Measurements from ENCODE around the gene TCF20. TPM values are rescaled to one million over a fixed set of nuclear protein-coding genes. Genes with fewer than 3 reads are reported as not detected.

Gene TCF20
- polyA plus RNA-seq, 3 donors: 0.67 to 11.1 (median 0.99) TPM

GRCh38 chr22:42304324-42304790 lies 33.9 kb upstream of the TCF20 start:
- no peak overlapping the region for H3K27ac ChIP-seq (ENCODE audit: low read depth in 1 of 2, low read length in 2 of 2)
- peaks cover 29 to 36% of the 10 kb centered on the region in 2 donors for H3K4me1 ChIP-seq (ENCODE audit: control insufficient read depth in 1 of 2, insufficient read depth in 2 of 2, low read length in 2 of 2)
- Mint-ChIP-seq H3K4me1 (peaks cover 31% of the 10 kb centered on the region), H3K4me3 (no peak overlapping the region), H3K27ac (no peak overlapping the region), H3K36me3 (no peaks in the 10 kb centered on the region), H3K9me3 (peaks cover 0 to 2% (median 0%) of the 10 kb centered on the region in 7 donors), H3K27me3 (ENCODE audit: low read depth in 3 of 3) (peaks cover 6 to 25% (median 17%) of the 10 kb centered on the region in 3 donors)
- H2AFZ ChIP-seq (ENCODE audit: insufficient read depth, low read depth, low read length, poor library complexity, severe bottlenecking): no peak overlapping the region
- H4K20me1 ChIP-seq (ENCODE audit: insufficient read depth, low read length): no peaks in the 10 kb centered on the region
- no peak for DNase-seq
- TF ChIP-seq CTCF (IDR thresholded peaks at IDR 0.05): no peak
- 63% methylated on average over 5 of the region's 8 CpGs for WGBS (ENCODE audit: insufficient coverage)
- peaks cover 0 to 8% of the 10 kb centered on the region in 2 donors for H3K27me3 ChIP-seq (ENCODE audit: control insufficient read depth in 2 of 2, insufficient read depth in 2 of 2, low read length in 2 of 2)
- H3K79me2 ChIP-seq (ENCODE audit: insufficient read depth, low read length): no peaks in the 10 kb centered on the region
- no peak overlapping the region for H3K4me3 ChIP-seq (replicated peaks in 1 of 3; ENCODE audit: low read depth in 2 of 3, low read length in 3 of 3)
- no peaks in the 10 kb centered on the region for H3K9me3 ChIP-seq (replicated peaks in 1 of 2; ENCODE audit: control insufficient read depth in 1 of 2, insufficient read depth in 1 of 2, low read length in 2 of 2)
- H3K9ac ChIP-seq (ENCODE audit: insufficient read depth, low read length, poor library complexity, severe bottlenecking): no peak overlapping the region
- H3K4me2 ChIP-seq (replicated peaks; ENCODE audit: extremely low read depth, low read length, poor library complexity, severe bottlenecking): no peak overlapping the region
- intact Hi-C loops (cut with micrococcal nuclease): loop anchor here in 1 of 2 donors (5.0 kb wide), 1 partner anchor 63 kb away; no protein-coding TSS in a partner anchor
- H3K36me3 ChIP-seq (replicated peaks in 1 of 2; ENCODE audit: control insufficient read depth in 1 of 2, insufficient read depth in 2 of 2, low read length in 2 of 2): no peaks in the 10 kb centered on the region

GRCh38 chr22:42303396-42304323 lies 33.2 kb upstream of the TCF20 start:
- Histone ChIP-seq H3K9me3 (replicated peaks in 1 of 2; ENCODE audit: control insufficient read depth in 1 of 2, insufficient read depth in 1 of 2, low read length in 2 of 2) (no peaks in the 10 kb centered on the region), H3K27ac (ENCODE audit: low read depth in 1 of 2, low read length in 2 of 2) (no peak overlapping the region), H3K36me3 (replicated peaks in 1 of 2; ENCODE audit: control insufficient read depth in 1 of 2, insufficient read depth in 2 of 2, low read length in 2 of 2) (no peaks in the 10 kb centered on the region), H3K27me3 (ENCODE audit: control insufficient read depth in 2 of 2, insufficient read depth in 2 of 2, low read length in 2 of 2) (peaks cover 0 to 8% of the 10 kb centered on the region in 2 donors), H2AFZ (ENCODE audit: insufficient read depth, low read depth, low read length, poor library complexity, severe bottlenecking) (no peak overlapping the region), H3K4me3 (replicated peaks in 1 of 3; ENCODE audit: low read depth in 2 of 3, low read length in 3 of 3) (no peak overlapping the region), H3K4me1 (ENCODE audit: control insufficient read depth in 1 of 2, insufficient read depth in 2 of 2, low read length in 2 of 2) (peaks cover 31 to 43% of the 10 kb centered on the region in 2 donors), H3K79me2 (ENCODE audit: insufficient read depth, low read length) (no peaks in the 10 kb centered on the region), H4K20me1 (ENCODE audit: insufficient read depth, low read length) (no peaks in the 10 kb centered on the region), H3K9ac (ENCODE audit: insufficient read depth, low read length, poor library complexity, severe bottlenecking) (no peak overlapping the region), H3K4me2 (replicated peaks; ENCODE audit: extremely low read depth, low read length, poor library complexity, severe bottlenecking) (no peak overlapping the region)
- peaks cover 37% of the 10 kb centered on the region for H3K4me1 Mint-ChIP-seq
- intact Hi-C loops (cut with micrococcal nuclease): loop anchor here in 1 of 2 donors (5.0 kb wide), 1 partner anchor 64 kb away; no protein-coding TSS in a partner anchor
- peak overlapping the region in 1 of 2 donors; percentile 3 for H3K4me3 Mint-ChIP-seq
- no peak for TF ChIP-seq CTCF (IDR thresholded peaks at IDR 0.05)
- H3K27ac Mint-ChIP-seq: peak overlapping the region in 1 of 7 donors; percentile 17
- peaks cover 6 to 25% (median 17%) of the 10 kb centered on the region in 3 donors for H3K27me3 Mint-ChIP-seq (ENCODE audit: low read depth in 3 of 3)
- WGBS (ENCODE audit: insufficient coverage): 73% methylated on average over 17 of the region's 21 CpGs
- H3K9me3 Mint-ChIP-seq: peaks cover 0 to 2% (median 0%) of the 10 kb centered on the region in 7 donors
- DNase-seq: no peak
- no peaks in the 10 kb centered on the region for H3K36me3 Mint-ChIP-seq
